Keratinocyte (primary cell): ENCODE results near the gene SCN10A.

Experiments
- CTCF ChIP-seq, 3 experiments: IDR thresholded peaks in 1 of 3; conservative IDR thresholded peaks in 1 of 3; optimal IDR thresholded peaks in 1 of 3; 2 replicates in 2 of 3; 3 replicates in 1 of 3; pipeline versions ENCODE3 to v1.5.1; 2011; ENCODE audit warnings: low read length in 3 of 3, mild to moderate bottlenecking in 3 of 3, moderate library complexity in 2 of 3, control low read depth in 1 of 3, inconsistent platforms in 1 of 3; ENCODE audit not compliant: insufficient read depth in 2 of 3; ENCODE audit errors: extremely low read depth in 1 of 3
- EZH2 ChIP-seq: IDR thresholded peaks from one replicate; pipeline ENCODE4 v1.6.1; 2012; ENCODE audit warnings: inconsistent platforms, mild to moderate bottlenecking, low read length, moderate library complexity

- no peak for TF ChIP-seq CTCF (optimal IDR thresholded peaks at IDR 0.05 in 1 of 3, IDR thresholded peaks at IDR 0.05 in 1 of 3, conservative IDR thresholded peaks at IDR 0.05 in 1 of 3; ENCODE audit: extremely low read depth in 1 of 3, insufficient read depth in 2 of 3, low read length in 3 of 3)
- TF ChIP-seq EZH2 = no peak
Observed at GRCh38 chr3:38725726-38726419, 90.1 kb downstream of the SCN10A start.
